ENCODE data around the gene SNTG2.
"Not testable (repeated sequence)": the region's sequence is repeated elsewhere in the genome, so short reads cannot be mapped to it uniquely, and the experiment has no call there.

SNTG2 gene

DNA sequence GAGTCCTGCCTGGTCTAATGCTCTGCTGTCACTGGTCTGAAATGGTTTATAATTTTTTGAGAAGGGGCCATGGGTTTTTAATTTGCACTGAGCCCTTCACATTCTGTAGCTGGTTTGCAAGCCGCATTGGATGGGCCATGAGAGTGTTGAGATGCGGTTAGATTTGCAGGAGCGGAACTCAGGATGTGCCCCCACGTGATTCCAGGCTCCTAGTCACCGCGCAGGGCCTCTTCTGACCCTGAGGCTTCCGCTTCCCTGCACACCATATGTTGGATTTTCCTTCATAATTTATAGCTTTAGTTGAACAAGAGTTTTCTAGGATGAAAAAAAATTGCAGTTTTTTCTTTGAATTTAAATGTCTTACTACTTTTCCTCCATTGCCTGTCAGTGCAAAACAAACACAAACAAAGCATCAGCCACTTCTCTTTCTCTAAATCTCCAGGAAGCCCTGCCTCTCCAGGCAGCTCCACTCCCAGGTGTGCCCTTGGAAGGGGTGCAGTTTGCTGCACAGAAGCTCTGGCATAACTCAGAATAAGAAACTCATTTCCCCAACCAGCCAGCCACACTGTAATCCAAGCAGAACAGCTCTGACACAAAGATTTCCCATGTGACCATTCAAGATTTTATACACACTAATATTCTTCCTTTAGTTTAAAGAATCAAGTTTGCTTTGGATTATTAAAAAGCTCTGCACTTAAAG lies 444.2 kb downstream of the SNTG2 start:
- peak; percentile 68 for DNase-seq

DNA sequence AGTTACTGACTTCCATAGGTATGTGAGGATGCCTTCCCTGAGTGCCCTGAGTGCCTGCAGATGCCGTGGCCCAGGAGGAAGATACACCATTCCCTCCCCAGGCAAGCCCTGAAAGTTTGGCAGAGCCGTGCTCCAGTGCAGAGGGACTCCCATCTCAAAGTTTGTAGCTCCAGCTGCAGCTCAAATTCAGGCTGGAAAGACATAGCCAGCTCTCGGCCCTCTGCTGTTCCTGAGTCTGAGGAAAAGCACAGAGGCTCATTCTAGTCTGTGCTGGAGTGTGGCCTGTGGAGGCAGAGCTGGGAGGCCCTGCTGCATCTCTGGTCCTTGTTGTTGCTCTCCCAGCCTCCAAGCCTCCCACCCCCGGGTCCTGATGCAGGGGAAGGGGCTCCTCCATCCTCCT lies 446.7 kb downstream of the SNTG2 start:
- DNase-seq = no peak

DNA sequence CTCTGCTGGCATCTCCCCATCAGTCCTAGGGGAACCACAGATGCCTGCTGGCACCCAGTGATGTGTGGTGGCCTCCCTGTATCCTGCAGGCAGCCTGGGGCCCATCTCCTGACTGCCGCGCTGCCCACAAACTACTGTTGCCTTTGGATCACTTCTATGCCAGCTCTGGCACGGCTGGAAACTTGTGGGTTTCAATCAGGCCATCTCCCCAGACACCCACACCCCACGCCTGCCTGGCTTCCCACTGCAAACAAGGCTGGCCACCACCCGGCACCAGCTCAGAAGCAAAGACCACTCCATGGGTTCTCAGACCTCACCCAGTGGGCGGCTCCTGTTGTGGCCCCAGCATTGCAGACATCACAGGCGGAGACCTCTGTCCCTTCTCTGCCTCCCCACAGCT lies 447.5 kb downstream of the SNTG2 start:
- DNase-seq = no peak

DNA sequence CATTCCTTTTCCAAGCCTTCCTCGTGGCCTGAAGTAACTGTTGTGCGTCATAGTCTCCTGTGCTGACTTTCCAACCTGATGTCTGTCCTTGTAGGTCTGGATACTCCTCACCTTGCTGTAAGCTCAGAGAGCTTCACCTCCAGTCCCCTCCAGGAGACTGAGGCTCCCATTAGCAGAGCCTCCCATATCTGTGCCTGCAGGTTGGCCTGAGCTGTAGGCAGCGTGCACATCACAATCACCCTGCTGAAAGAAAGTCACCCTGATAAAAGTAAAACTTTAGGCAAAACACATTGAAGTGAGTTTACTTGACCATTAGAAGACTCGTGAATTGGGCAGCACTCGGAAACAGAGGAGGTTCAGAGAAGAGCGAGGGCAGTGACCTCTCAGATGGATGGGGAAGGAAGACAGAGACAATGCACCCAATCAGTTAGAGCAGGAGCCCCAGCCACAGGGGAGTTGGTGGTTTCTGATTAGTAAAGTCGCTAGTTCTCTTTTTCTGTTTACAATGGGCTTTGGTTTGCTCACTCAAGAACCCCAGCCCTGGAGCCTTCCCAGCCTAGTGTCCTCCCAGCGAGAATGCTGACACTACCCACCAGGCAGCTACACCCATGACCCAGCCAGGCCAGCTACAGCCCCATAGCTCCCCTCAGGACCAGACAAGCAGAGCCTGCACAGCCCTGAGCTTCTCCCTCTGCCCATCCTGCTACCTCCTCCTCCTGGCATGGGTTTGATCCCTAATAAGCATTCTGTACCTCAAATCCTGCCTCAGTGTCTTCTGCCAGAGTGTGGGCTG lies 450.5 kb downstream of the SNTG2 start:
- DNase-seq = no peak

DNA sequence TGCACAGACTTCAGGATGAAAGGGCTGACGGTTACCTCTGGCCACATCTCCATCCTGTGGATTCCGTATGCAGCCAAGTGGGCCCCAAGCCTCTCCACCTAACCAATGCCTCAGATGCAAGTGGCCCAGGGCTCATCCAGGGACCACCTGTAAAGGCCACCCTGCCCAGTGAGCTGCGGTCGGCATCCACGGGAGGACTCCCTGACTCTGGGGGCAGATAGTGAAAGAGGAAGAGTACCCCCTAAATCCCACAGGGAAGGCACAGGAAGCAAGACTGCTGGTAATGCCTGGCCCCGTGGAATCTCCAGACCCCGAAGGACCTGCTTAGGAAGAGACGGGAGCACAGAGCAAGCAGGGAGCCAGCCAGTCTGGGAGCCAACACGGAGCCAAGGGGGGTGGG lies 451.4 kb downstream of the SNTG2 start:
- DNase-seq = no peak

DNA sequence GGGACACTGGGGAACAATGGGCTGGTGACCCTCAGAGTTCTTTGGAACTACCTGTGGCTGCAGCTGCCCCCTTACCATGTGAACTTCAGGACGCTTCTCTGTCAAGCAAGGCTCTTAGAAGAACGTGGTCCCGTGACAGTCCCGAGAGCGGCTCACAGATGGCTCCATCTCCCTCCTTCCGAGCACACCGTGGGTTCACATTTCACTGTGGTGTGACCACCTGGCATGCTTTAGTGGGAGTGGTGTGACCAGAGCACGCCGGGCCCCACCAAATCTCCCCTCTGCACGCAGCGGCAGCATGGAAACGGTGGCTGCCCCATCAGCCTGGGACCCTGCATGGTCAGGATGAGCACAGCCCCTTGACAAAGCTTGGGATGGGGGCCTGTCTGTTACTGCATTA lies 452.9 kb downstream of the SNTG2 start:
- DNase-seq = no peak

DNA sequence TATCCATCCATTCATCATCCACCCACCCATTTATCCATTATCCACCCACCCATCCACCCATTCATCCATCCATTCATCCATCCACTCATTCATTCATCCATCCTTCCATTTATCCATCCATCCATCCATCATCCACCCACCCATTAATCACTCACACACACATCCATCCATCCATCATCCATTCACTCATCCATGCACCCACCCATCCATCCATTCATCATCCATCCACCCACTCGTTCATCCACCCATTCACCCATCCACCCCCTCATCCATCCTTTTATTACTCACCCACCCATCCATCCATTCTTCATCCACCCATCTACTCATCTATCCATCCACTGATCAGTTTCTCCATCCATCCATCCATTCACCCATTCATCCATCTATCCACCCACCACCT lies 454.5 kb downstream of the SNTG2 start:
- no peak for DNase-seq

DNA sequence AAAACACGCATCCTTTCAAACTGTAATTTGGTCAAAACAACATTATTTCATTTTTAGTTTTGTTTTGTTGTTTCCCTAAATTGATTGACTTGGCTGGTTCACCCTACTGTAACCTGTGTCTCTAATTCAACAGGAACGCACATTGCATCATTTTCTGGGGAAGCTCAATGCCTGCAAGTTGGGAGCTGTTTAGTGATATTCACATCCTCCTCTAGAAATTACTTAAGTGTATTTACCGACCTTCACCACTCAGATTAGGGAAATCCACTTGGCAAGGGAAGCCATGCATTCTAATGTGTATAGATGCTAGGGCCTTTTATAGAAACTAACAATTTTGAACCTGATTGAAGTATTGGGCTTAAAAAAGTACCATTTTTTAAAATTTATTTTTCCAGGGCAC lies 455.3 kb downstream of the SNTG2 start:
- no peak for DNase-seq

DNA sequence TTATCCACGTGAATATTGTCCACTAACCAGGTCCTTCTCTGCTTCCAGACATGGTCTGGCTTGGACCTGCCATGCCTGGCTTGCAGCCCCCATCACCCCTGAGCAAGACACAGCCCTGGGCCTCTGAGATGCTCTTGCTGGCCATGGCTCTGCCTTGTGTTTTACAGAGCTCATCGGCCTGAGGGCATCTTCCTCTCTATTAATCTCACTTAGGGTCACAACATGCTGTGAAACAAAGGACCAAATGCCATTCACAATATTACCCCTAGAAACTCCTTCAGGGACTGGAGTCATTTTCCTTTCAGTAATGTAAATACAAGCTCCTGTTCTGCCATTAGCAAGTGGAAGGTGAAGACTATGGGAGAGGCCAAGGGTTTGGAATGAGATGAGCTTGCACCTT lies 455.8 kb downstream of the SNTG2 start:
- no peak for DNase-seq

DNA sequence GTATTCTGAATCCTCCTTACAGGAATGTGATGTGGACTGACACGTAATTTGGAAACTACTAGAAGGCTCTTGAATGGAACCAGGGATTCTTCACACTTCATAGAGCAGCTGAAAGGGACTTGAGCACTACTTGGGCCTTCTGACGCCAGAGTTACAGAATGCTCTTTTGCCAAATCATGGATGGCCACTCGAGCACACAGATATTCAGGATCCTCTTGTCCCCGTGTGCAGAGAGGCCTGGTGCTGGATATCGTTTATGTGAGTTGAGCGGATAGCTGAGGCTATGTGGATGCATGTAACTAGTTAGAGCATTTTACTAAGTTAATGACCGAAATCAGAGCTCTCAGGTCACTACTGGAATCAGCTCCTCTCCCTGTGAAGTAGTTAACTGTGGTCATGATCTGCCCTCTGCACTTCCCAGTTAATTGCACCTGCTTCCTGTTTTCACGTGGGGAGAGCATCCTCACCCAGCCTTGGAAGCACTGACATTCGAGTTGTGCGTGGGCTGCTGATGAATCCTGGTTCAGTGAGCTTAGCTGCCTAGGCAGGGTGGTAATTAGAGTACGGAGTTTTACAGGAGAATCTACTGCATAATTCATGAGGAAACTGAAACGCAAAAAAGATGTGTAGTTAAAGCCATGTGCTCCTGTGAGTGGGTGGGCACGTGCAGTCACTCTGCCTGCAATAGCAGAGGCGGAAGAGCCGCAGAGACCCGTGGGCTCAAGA lies 457.5 kb downstream of the SNTG2 start:
- peak; percentile 33 for DNase-seq

DNA sequence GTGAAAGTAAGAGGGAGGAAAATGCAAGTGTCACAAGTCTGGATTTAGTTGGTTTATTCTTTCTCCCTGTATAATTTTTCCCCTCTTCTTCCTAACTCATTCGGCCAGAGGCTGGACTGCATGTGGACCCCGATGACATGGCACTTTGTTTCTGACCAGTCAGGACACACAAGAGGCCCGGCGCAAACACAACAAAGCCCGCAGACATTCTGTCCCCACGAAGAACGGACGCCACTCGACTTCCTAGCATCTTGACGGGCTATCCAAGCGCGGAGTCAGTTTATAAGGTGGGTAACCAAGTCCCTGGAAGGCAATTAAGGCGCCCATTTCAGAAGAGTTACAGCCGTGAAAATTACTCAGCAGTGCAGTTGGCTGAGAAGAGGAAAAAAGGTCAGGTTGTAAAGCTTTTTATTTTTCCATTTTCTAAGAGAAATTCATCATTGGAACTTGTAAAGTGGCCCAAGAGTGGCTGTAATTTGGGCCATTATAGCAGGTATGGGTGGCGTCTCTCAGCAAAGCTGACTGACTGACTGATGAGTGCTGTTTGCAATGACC lies 462.6 kb downstream of the SNTG2 start, which contains the start of gene TPO:
TSS of gene TPO (plus strand) at position 308 of the 555 bp plus-strand sequence. CDS start 946 bp downstream, outside the sequence.
- no peak for DNase-seq

DNA sequence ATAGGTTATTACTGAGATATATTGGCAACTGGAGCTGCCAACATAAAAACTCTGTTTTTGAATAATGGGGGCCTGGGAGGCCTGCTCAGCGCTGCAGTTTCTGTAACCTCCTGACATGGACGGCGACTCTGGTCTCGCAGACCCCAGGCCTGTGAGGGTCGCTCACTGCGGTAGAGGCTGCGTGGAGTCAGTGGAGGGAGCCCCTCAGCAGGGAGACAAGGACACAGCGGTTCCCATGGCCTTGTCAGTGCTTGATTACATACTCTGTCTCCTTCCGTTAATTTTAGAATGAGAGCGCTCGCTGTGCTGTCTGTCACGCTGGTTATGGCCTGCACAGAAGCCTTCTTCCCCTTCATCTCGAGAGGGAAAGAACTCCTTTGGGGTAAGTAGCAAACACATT lies 463.5 kb downstream of the SNTG2 start:
- no peak for DNase-seq

DNA sequence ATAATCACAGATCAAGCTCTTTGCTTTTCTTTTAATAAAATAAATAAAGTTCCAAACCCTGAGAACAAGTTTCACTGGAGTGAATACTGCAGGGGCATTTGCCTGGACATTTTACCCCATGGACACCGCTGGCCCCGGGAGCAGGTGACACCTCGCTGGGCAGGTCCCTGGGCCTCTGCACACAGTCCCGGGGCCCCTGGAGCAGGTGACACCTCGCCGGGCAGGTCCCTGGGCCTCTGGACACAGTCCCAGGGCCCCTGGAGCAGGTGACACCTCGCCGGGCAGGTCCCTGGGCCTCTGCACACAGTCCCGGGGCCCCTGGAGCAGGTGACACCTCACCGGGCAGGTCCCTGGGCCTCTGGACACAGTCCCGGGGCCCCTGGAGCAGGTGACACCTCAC lies 464.3 kb downstream of the SNTG2 start:
- not testable (repeated sequence) for DNase-seq

DNA sequence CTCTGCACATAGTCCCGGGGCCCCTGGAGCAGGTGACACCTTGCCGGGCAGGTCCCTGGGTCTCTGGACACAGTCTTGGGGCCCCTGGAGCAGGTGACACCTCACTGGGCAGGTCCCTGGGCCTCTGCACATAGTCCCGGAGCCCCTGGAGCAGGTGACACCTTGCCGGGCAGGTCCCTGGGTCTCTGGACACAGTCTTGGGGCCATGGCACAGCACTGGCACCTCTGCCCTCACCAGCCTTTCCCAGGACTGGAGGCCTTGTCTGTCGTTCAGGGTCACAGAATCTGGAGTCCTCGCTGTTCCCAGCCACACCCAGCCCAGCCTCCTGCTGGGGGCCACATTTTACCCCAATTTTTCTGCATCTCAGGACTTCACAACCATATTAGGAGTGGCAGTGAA lies 464.9 kb downstream of the SNTG2 start:
- DNase-seq = no peak
